ENCODE data around the gene PRSS57.

The PRSS57 gene

GRCh38 chr19:643736-644135, 51.5 kb downstream of the PRSS57 start:
- peaks cover 9% of the 10 kb centered on the region for H3K27me3 Mint-ChIP-seq (ENCODE audit: low read depth, poor library complexity)
- peaks cover 10% of the 10 kb centered on the region for H3K36me3 Mint-ChIP-seq (ENCODE audit: low read depth)
- peaks cover 5% of the 10 kb centered on the region for H3K4me1 Mint-ChIP-seq

GRCh38 chr19:642767-643727, 52.2 kb downstream of the PRSS57 start:
- H3K4me1 Mint-ChIP-seq: peaks cover 5% of the 10 kb centered on the region
- peaks cover 15% of the 10 kb centered on the region for H3K27me3 Mint-ChIP-seq (ENCODE audit: low read depth, poor library complexity)
- H3K9me3 Mint-ChIP-seq: no peaks in the 10 kb centered on the region
- H3K4me3 Mint-ChIP-seq: no peak overlapping the region
- TF ChIP-seq CTCF (IDR thresholded peaks at IDR 0.05): no peak
- H3K27ac Mint-ChIP-seq: no peak overlapping the region
- peaks cover 10% of the 10 kb centered on the region for H3K36me3 Mint-ChIP-seq (ENCODE audit: low read depth)
- no peak for DNase-seq

More at GRCh38 chr19:643736-644135, 51.5 kb downstream of the PRSS57 start:
- Mint-ChIP-seq H3K4me3 (no peak overlapping the region), H3K9me3 (no peaks in the 10 kb centered on the region), H3K27ac (no peak overlapping the region)
- TF ChIP-seq CTCF (IDR thresholded peaks at IDR 0.05): no peak
- DNase-seq: no peak

- H3K9me3 Mint-ChIP-seq: peaks cover 4% of the 10 kb centered on the region
- peaks cover 14% of the 10 kb centered on the region for H3K36me3 Mint-ChIP-seq (ENCODE audit: low read depth)
- H3K27ac Mint-ChIP-seq: no peak overlapping the region
- peaks cover 15% of the 10 kb centered on the region for H3K4me1 Mint-ChIP-seq
- DNase-seq: no peak
- no peak overlapping the region for H3K4me3 Mint-ChIP-seq
- no peak for TF ChIP-seq CTCF (IDR thresholded peaks at IDR 0.05)
- peaks cover 23% of the 10 kb centered on the region for H3K27me3 Mint-ChIP-seq (ENCODE audit: low read depth, poor library complexity)
Observed at GRCh38 chr19:641702-642101, 53.5 kb downstream of the PRSS57 start.

- H3K4me1 Mint-ChIP-seq: peaks cover 15% of the 10 kb centered on the region
- H3K27me3 Mint-ChIP-seq (ENCODE audit: low read depth, poor library complexity): peaks cover 30% of the 10 kb centered on the region
- H3K27ac Mint-ChIP-seq: no peak overlapping the region
- H3K9me3 Mint-ChIP-seq: peaks cover 4% of the 10 kb centered on the region
- no peak overlapping the region for H3K4me3 Mint-ChIP-seq
- TF ChIP-seq CTCF (IDR thresholded peaks at IDR 0.05): no peak
- DNase-seq: no peak
- peaks cover 8% of the 10 kb centered on the region for H3K36me3 Mint-ChIP-seq (ENCODE audit: low read depth)
Observed at GRCh38 chr19:640606-641189, 54.6 kb downstream of the PRSS57 start.

GRCh38 chr19:640161-640558, 55.1 kb downstream of the PRSS57 start:
- Mint-ChIP-seq H3K9me3 (peaks cover 4% of the 10 kb centered on the region), H3K27me3 (ENCODE audit: low read depth, poor library complexity) (peaks cover 30% of the 10 kb centered on the region), H3K4me1 (peaks cover 15% of the 10 kb centered on the region), H3K36me3 (ENCODE audit: low read depth) (peaks cover 8% of the 10 kb centered on the region), H3K27ac (no peak overlapping the region), H3K4me3 (no peak overlapping the region)
- no peak for TF ChIP-seq CTCF (IDR thresholded peaks at IDR 0.05)
- no peak for DNase-seq

Data from nephron progenitor cell (in vitro differentiated cells).